ENCODE measurements around the gene SPI1. TPM values are rescaled to one million over a fixed set of nuclear protein-coding genes. Genes with fewer than 3 reads are reported as not detected.
"Not testable (repeated sequence)": the region's sequence is repeated elsewhere in the genome, so short reads cannot be mapped to it uniquely, and the experiment has no call there.

Gene SPI1
- total RNA-seq, 1 experiment from 2014 or later = not detected

DNA sequence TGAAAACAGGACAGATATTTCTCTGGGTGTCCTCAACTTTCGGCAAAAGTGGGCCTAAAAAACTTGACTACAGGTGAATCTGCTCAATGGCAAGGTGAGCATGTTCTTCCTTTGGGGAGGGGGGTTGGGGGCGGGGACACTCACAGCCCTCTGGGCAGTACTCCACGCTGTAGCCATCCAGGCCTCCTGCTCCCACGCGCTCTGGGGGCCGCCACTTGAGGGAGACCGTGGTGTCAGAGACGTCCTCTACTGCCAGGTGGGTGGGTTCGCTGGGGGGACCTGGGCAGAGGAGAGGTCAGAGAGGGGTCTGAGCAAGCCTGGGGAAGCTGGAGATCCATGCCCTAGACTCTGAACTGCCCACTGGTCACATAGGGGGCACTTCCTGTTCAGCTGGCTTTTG, 42.6 kb downstream of the SPI1 start:
- Histone ChIP-seq H2BK120ac (ENCODE audit: low read depth, low read length, poor library complexity, severe bottlenecking) (no peak overlapping the region), H2BK20ac (ENCODE audit: low read depth, low read length, poor library complexity, severe bottlenecking) (no peak overlapping the region), H3K27me3 (ENCODE audit: insufficient read depth, low read length) (no peaks in the 10 kb centered on the region), H3K4me1 (ENCODE audit: insufficient read depth, low read length) (no peaks in the 10 kb centered on the region), H2AFZ (ENCODE audit: low read length) (no peak overlapping the region), H3K4ac (ENCODE audit: low read depth, low read length) (no peak overlapping the region), H4K91ac (ENCODE audit: insufficient read length, low read depth, low read length) (no peak overlapping the region), H4K8ac (replicated peaks; ENCODE audit: insufficient read length, low read depth, low read length) (no peak overlapping the region), H4K20me1 (ENCODE audit: control insufficient read depth, insufficient read depth, insufficient read length) (no peaks in the 10 kb centered on the region), H2BK5ac (ENCODE audit: insufficient read length, low read length) (no peak overlapping the region), H3K14ac (ENCODE audit: insufficient read depth, low read length) (no peak overlapping the region; the same call in 1 of the 2 replicates), H3K4me2 (ENCODE audit: insufficient read depth, insufficient read length, low read length) (no peak overlapping the region), H3K18ac (ENCODE audit: insufficient read length, low read depth, low read length) (no peak overlapping the region), H2BK15ac (ENCODE audit: low read depth, low read length) (no peak overlapping the region), H4K5ac (ENCODE audit: insufficient read length, low read depth, low read length) (no peak overlapping the region), H3K23ac (ENCODE audit: insufficient read length, low read depth, low read length) (no peak overlapping the region), H3K9ac (ENCODE audit: extremely low read depth, insufficient read length, low read length) (no peak overlapping the region), H3K56ac (ENCODE audit: insufficient read length, low read depth, low read length) (no peak overlapping the region), H3K79me1 (ENCODE audit: insufficient read depth, low read depth, low read length, poor library complexity, severe bottlenecking) (no peaks in the 10 kb centered on the region), H3K27ac (ENCODE audit: insufficient read length, low read depth, low read length) (no peak overlapping the region), H2BK12ac (ENCODE audit: insufficient read length, low read depth, low read length) (no peak overlapping the region), H3K79me2 (ENCODE audit: insufficient read depth, low read length) (no peaks in the 10 kb centered on the region), H3K9me3 (ENCODE audit: control insufficient read depth, low read depth, low read length) (no peaks in the 10 kb centered on the region), H3K23me2 (ENCODE audit: insufficient read length, low read depth, low read length, poor library complexity, severe bottlenecking) (no peaks in the 10 kb centered on the region), H3T11ph (ENCODE audit: low read length) (no peak overlapping the region), H2AK5ac (ENCODE audit: insufficient read length, low read length) (no peak overlapping the region)
- no peak for DNase-seq
- WGBS (ENCODE audit: extremely low coverage, insufficient read length, low lambda C conversion rate) = no CpG with 5 or more reads among the region's 9 CpGs
- no peak for TF ChIP-seq CTCF (conservative IDR thresholded peaks at IDR 0.05)
- Mint-ChIP-seq H3K27me3 (ENCODE audit: low read depth) (peaks cover 1% of the 10 kb centered on the region; the same call in 1 of the 2 replicates), H3K4me3 (no peak overlapping the region), H3K9me3 (no peaks in the 10 kb centered on the region; a peak in 1 of 5 replicates), H3K27ac (peak overlapping the region in 2 of 3 experiments; percentile 81 to 83; a peak in 3 of 7 replicates), H3K4me1 (no peaks in the 10 kb centered on the region), H3K36me3 (ENCODE audit: insufficient read depth in 1 of 3, low read depth in 3 of 3) (peaks cover 0 to under 1% (median 0%) of the 10 kb centered on the region in 3 experiments; a peak in 1 of 7 replicates)

DNA sequence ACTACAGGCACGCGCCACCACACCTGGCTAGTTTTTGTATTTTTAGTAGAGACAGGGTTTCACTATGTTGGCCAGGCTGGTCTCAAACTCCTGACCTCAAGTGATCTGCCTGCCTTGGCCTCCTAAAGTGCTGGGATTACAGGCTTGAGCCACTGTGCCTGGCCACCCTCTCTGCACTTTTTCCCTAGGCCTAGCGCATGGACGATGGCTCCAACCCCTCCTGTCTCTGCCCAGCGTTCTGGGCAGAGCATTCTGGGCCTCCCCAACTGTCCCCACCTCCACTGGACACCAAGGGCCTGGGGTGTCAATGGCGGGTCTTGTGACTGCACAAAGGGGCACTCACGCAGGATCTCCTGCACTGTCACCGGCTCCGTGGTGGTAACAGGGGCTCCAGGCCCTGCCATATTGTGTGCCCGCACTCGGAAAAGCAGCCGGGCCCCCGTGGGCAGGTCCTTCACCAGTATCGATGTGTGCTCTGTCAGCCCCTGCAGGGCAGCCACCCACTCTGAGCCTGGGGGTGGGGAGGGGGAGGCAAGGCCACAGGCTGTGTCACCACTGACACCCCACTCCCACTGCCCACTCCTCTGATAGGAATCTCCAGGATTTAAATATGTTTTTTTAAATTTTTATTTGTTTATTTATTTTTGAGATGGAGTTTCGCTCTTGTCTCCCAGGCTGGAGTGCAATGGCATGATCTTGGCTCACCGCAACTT, 43.5 kb downstream of the SPI1 start:
- H3K79me1 ChIP-seq (ENCODE audit: insufficient read depth, low read depth, low read length, poor library complexity, severe bottlenecking); H4K20me1 ChIP-seq (ENCODE audit: control insufficient read depth, insufficient read depth, insufficient read length); H2AFZ ChIP-seq (ENCODE audit: low read length); H3K27me3 Mint-ChIP-seq (ENCODE audit: low read depth); H2BK5ac ChIP-seq (ENCODE audit: insufficient read length, low read length); H3K4me1 Mint-ChIP-seq; H3K56ac ChIP-seq (ENCODE audit: insufficient read length, low read depth, low read length); H3K4me2 ChIP-seq (ENCODE audit: insufficient read depth, insufficient read length, low read length); H3K27ac Mint-ChIP-seq; H3K4me3 Mint-ChIP-seq; H3K9ac ChIP-seq (ENCODE audit: extremely low read depth, insufficient read length, low read length); H3K23me2 ChIP-seq (ENCODE audit: insufficient read length, low read depth, low read length, poor library complexity, severe bottlenecking); H2AK5ac ChIP-seq (ENCODE audit: insufficient read length, low read length); H3K27ac ChIP-seq (ENCODE audit: insufficient read length, low read depth, low read length); H3K23ac ChIP-seq (ENCODE audit: insufficient read length, low read depth, low read length); H2BK120ac ChIP-seq (ENCODE audit: low read depth, low read length, poor library complexity, severe bottlenecking); H3K18ac ChIP-seq (ENCODE audit: insufficient read length, low read depth, low read length); H2BK12ac ChIP-seq (ENCODE audit: insufficient read length, low read depth, low read length); H2BK20ac ChIP-seq (ENCODE audit: low read depth, low read length, poor library complexity, severe bottlenecking); H3T11ph ChIP-seq (ENCODE audit: low read length); H4K5ac ChIP-seq (ENCODE audit: insufficient read length, low read depth, low read length); H3K9me3 ChIP-seq (ENCODE audit: control insufficient read depth, low read depth, low read length); H4K91ac ChIP-seq (ENCODE audit: insufficient read length, low read depth, low read length); H2BK15ac ChIP-seq (ENCODE audit: low read depth, low read length); H3K36me3 Mint-ChIP-seq (ENCODE audit: insufficient read depth in 1 of 3, low read depth in 3 of 3); H3K14ac ChIP-seq (ENCODE audit: insufficient read depth, low read length); H3K4ac ChIP-seq (ENCODE audit: low read depth, low read length); H3K9me3 Mint-ChIP-seq; H3K27me3 ChIP-seq (ENCODE audit: insufficient read depth, low read length); H4K8ac ChIP-seq (replicated peaks; ENCODE audit: insufficient read length, low read depth, low read length); H3K79me2 ChIP-seq (ENCODE audit: insufficient read depth, low read length); H3K4me1 ChIP-seq (ENCODE audit: insufficient read depth, low read length); DNase-seq: not testable (repeated sequence)
- WGBS (ENCODE audit: extremely low coverage, insufficient read length, low lambda C conversion rate) = no CpG with 5 or more reads among the region's 16 CpGs
